ENCODE data around the gene ANKRD17.

Gene ANKRD17

GRCh38 chr4:73193155-73193554 lies 65.4 kb downstream of the ANKRD17 start:
- no peak for DNase-seq
- no peak overlapping the region for H3K4me2 ChIP-seq (ENCODE audit: insufficient read depth, low read length)
- no peak overlapping the region for H2AFZ ChIP-seq (ENCODE audit: low read depth, low read length)
- H3K79me2 ChIP-seq (ENCODE audit: insufficient read depth, low read length) = peaks cover 98% of the 10 kb centered on the region
- H3K4me3 ChIP-seq (ENCODE audit: low read depth in 1 of 2, low read length in 2 of 2) = no peak overlapping the region
- no peak for ATAC-seq (ENCODE audit: insufficient read depth, low read depth)
- H3K27ac ChIP-seq (ENCODE audit: low read length) = no peak overlapping the region
- no peak for TF ChIP-seq CTCF (IDR thresholded peaks at IDR 0.05; ENCODE audit: borderline replicate concordance, extremely low read depth, low read length, poor library complexity, severe bottlenecking)
- no peak for TF ChIP-seq EZH2 (IDR thresholded peaks at IDR 0.05; ENCODE audit: borderline replicate concordance, low read depth, low read length, severe bottlenecking)
- no peak overlapping the region for H3K9ac ChIP-seq (ENCODE audit: low read depth, low read length)
- H3K27me3 ChIP-seq (ENCODE audit: insufficient read depth, low read length, poor library complexity) = no peaks in the 10 kb centered on the region
- peaks cover 19% of the 10 kb centered on the region; the same call in 1 of the 2 replicates for H4K20me1 ChIP-seq (ENCODE audit: insufficient read depth, low read length)
- H3K9me3 ChIP-seq (ENCODE audit: insufficient read depth, low read length, severe bottlenecking) = no peaks in the 10 kb centered on the region
- no peaks in the 10 kb centered on the region for H3K4me1 ChIP-seq (ENCODE audit: insufficient read depth, low read length)
- peaks cover 8% of the 10 kb centered on the region; the same call in 1 of the 2 replicates for H3K36me3 ChIP-seq (ENCODE audit: insufficient read depth, low read length)

GRCh38 chr4:73189274-73189810 lies 69.3 kb downstream of the ANKRD17 start:
- Histone ChIP-seq H3K27ac (ENCODE audit: low read length) (no peak overlapping the region), H3K36me3 (ENCODE audit: insufficient read depth, low read length) (peaks cover 2% of the 10 kb centered on the region; the same call in 1 of the 2 replicates), H3K9me3 (ENCODE audit: insufficient read depth, low read length, severe bottlenecking) (no peaks in the 10 kb centered on the region), H3K27me3 (ENCODE audit: insufficient read depth, low read length, poor library complexity) (no peaks in the 10 kb centered on the region), H4K20me1 (ENCODE audit: insufficient read depth, low read length) (peaks cover 9% of the 10 kb centered on the region; the same call in 1 of the 2 replicates), H3K79me2 (ENCODE audit: insufficient read depth, low read length) (peaks cover 98% of the 10 kb centered on the region), H3K9ac (ENCODE audit: low read depth, low read length) (no peak overlapping the region), H3K4me3 (ENCODE audit: low read depth in 1 of 2, low read length in 2 of 2) (no peak overlapping the region), H3K4me2 (ENCODE audit: insufficient read depth, low read length) (no peak overlapping the region), H2AFZ (ENCODE audit: low read depth, low read length) (no peak overlapping the region), H3K4me1 (ENCODE audit: insufficient read depth, low read length) (no peaks in the 10 kb centered on the region)
- TF ChIP-seq CTCF (IDR thresholded peaks at IDR 0.05; ENCODE audit: borderline replicate concordance, extremely low read depth, low read length, poor library complexity, severe bottlenecking) (no peak), EZH2 (IDR thresholded peaks at IDR 0.05; ENCODE audit: borderline replicate concordance, low read depth, low read length, severe bottlenecking) (no peak)
- no peak for ATAC-seq (ENCODE audit: insufficient read depth, low read depth)
- no peak for DNase-seq

- Histone ChIP-seq H3K9ac (ENCODE audit: low read depth, low read length) (no peak overlapping the region), H2AFZ (ENCODE audit: low read depth, low read length) (no peak overlapping the region), H4K20me1 (ENCODE audit: insufficient read depth, low read length) (no peaks in the 10 kb centered on the region; the same call in 1 of the 2 replicates), H3K4me2 (ENCODE audit: insufficient read depth, low read length) (no peak overlapping the region), H3K36me3 (ENCODE audit: insufficient read depth, low read length) (peaks cover 2% of the 10 kb centered on the region; the same call in 1 of the 2 replicates), H3K4me3 (ENCODE audit: low read depth in 1 of 2, low read length in 2 of 2) (no peak overlapping the region), H3K9me3 (ENCODE audit: insufficient read depth, low read length, severe bottlenecking) (no peaks in the 10 kb centered on the region), H3K27me3 (ENCODE audit: insufficient read depth, low read length, poor library complexity) (no peaks in the 10 kb centered on the region), H3K4me1 (ENCODE audit: insufficient read depth, low read length) (no peaks in the 10 kb centered on the region), H3K27ac (ENCODE audit: low read length) (no peak overlapping the region), H3K79me2 (ENCODE audit: insufficient read depth, low read length) (peaks cover 98% of the 10 kb centered on the region)
- DNase-seq (no peak), ATAC-seq (ENCODE audit: insufficient read depth, low read depth) (peak; percentile 12; the same call in 1 of the 3 replicates)
- TF ChIP-seq EZH2 (IDR thresholded peaks at IDR 0.05; ENCODE audit: borderline replicate concordance, low read depth, low read length, severe bottlenecking) = no peak
- TF ChIP-seq CTCF (IDR thresholded peaks at IDR 0.05; ENCODE audit: borderline replicate concordance, extremely low read depth, low read length, poor library complexity, severe bottlenecking) = no peak
Measured at GRCh38 chr4:73187325-73187724, 71.3 kb downstream of the ANKRD17 start.
